Measurements from ENCODE around the gene RASA2.

GRCh38 chr3:141486746-141487520 lies at the start of gene RASA2:
- TF ChIP-seq CTCF (IDR thresholded peaks at IDR 0.05), result no peak
- TF ChIP-seq ZFX (IDR thresholded peaks at IDR 0.05; ENCODE audit: borderline replicate concordance), result no peak

All from 22Rv1 (cell line).